Activated CD4-positive, alpha-beta T cell treated with anti-CD3 and anti-CD28 coated beads for 4 hours (primary cell): Measurements from ENCODE around the gene TCF7L1.
"Not testable (repeated sequence)": the region's sequence is repeated elsewhere in the genome, so short reads cannot be mapped to it uniquely, and the experiment has no call there.

Experiments
- DNase-seq, 2 donors: peaks; one replicate each; pipeline ENCODE4 v3.0.0-alpha.2; 2020

TCF7L1 gene, protein sequence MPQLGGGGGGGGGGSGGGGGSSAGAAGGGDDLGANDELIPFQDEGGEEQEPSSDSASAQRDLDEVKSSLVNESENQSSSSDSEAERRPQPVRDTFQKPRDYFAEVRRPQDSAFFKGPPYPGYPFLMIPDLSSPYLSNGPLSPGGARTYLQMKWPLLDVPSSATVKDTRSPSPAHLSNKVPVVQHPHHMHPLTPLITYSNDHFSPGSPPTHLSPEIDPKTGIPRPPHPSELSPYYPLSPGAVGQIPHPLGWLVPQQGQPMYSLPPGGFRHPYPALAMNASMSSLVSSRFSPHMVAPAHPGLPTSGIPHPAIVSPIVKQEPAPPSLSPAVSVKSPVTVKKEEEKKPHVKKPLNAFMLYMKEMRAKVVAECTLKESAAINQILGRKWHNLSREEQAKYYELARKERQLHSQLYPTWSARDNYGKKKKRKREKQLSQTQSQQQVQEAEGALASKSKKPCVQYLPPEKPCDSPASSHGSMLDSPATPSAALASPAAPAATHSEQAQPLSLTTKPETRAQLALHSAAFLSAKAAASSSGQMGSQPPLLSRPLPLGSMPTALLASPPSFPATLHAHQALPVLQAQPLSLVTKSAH

DNA sequence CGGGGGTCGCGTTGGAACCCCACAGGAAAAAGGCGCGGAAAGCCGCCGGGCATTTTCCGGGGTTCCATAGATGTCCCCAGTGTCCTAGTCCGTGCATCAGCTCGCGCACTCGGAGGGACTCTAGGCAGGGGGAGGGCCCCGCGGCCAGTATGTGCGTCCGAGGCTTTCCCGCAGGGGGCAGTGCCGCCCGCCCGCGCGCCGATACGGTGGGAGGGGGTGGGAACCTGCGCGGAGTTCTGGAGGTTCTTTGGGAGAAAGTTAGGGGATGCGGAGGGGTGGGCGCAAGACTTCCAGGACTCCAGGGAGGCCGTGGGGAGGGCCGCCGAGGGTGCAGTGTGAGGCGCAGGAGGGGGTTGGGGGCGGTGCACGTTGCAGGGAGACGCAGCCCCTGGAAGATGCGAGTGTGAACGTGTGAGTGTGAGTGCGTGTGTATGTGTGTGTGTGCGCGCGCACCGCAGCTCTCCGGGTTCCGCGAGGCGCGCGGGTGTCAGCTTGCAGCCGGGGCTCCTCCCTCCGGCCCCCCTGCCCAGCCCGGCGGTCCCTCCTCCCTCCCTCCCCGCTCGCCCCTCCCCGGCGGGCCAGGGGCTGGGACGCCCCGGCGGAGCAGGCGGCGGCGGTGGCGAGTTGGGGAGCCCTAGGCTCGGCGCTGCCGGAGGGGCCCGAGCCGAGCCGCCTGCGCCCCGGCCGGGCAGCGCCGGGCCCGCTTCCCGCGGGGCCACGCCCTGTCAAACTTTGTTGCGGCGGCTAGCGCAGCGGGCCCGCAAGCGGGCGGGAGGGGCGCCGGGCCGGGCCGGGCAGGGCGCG lies at the start of gene TCF7L1:
Gene TCF7L1 (plus strand): TSS at position 559 of the 804 bp plus-strand sequence. CDS start 293 bp downstream, outside the sequence.
- DNase-seq = no peak

- DNase-seq = no peak
These were observed 47.6 kb upstream of the TCF7L1 start for GRCh38 chr2:85085563-85085962.

DNA sequence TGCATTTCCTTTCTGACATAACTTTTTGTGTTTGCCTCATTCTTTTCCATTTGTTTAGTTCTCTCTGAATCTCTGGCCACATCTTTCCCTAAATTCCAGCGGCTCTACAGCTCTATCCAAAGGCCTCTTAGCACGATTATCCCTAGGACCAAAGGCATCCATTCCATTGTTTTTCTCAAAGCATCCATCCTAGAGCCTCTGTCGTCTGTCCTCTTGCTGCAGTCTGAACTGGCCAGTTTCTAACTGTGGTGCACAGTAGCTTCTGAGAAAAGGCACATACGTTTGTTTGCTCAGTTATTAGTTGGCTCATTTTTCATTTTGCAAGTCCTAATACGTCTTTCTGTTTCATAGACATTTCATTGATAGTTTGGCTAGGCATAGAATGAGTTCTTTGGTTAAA lies 45.7 kb upstream of the TCF7L1 start:
- no peak for DNase-seq

GRCh38 chr2:85088921-85089320 lies 44.3 kb upstream of the TCF7L1 start:
- no peak for DNase-seq

DNA sequence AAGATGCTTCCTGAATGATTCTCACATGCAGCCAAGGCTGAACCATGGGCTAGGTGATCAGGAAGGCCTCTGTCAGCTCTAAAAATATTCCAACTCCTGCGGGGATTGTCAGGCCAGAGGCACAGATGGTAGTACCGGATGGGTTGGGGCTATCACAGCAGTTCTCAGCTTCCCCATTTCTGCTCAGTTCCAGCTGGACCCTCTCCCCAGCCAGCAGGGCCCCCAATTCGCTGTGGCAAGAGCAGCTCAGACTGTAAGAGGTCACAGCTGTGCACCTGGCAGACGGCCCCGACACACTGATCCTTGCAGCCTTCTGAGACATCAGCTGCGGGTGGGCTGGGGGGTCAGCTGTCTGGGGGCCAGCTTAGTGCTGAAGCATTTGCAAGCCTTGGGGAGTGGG lies 43.6 kb upstream of the TCF7L1 start:
- DNase-seq = no peak

DNA sequence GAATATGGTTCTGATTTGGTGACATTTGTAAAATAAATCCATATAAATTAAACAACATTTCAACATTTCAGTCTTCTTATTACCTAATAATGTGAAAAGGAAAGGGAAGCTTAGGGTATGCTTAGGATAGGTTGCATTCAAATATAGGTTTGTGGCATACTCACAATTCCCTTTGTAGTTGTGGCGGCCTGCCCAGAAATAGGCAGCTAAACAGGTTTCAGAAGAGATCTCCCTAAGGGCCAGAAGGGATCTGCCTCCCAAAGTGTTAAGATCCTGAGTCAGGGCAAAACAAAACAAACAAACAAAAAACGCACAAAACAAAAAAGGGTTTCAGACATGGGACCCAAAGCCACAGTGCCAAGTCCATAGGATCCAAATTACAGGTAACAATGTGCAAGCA lies 41.4 kb upstream of the TCF7L1 start:
- DNase-seq = no peak

DNA sequence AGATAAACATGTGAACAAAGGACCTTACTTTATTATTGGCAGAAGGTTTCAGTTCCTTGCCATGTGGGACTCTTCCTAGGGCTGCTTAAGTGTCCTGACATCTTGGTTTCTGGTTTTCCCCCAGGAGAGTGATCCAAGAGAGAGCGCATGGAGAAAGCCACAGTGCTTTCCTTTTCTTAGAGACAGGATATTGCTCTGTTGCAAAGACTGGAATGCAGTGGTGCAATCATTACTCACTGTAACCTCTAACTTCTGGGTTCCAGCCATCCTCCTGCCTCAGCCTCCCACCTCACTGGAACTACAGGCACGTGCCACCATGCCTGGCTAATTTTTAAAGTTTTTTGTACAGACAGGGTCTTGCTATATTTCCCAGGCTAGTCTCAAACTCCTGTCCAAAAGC lies 38.1 kb upstream of the TCF7L1 start:
- DNase-seq = no peak

- no peak for DNase-seq
These were observed 36.6 kb upstream of the TCF7L1 start for GRCh38 chr2:85096616-85097015.

DNA sequence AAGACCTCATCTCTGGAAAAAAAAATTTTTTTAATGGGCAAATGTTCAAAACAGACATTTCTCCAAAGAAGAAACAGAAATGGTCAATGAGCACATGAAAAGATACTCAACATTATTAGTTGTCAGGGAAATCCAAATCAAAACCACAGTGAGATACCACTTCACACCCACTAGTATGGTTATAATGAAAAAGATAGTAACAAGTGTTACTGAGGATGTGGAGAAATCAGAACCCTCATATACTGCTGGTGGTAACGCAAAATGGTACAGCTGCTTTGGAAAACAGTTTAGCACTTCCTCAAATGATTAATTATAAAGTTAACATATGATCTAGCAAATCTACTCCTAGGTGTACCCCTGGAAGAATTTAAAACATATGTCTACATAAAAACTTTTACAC lies 29.0 kb upstream of the TCF7L1 start:
- DNase-seq = no peak

- no peak for DNase-seq
These were observed 26.6 kb upstream of the TCF7L1 start for GRCh38 chr2:85106489-85107180.

- no peak for DNase-seq
These were observed 22.1 kb upstream of the TCF7L1 start for GRCh38 chr2:85110991-85111560.

GRCh38 chr2:85111819-85112281 lies 21.3 kb upstream of the TCF7L1 start:
- DNase-seq = no peak

DNA sequence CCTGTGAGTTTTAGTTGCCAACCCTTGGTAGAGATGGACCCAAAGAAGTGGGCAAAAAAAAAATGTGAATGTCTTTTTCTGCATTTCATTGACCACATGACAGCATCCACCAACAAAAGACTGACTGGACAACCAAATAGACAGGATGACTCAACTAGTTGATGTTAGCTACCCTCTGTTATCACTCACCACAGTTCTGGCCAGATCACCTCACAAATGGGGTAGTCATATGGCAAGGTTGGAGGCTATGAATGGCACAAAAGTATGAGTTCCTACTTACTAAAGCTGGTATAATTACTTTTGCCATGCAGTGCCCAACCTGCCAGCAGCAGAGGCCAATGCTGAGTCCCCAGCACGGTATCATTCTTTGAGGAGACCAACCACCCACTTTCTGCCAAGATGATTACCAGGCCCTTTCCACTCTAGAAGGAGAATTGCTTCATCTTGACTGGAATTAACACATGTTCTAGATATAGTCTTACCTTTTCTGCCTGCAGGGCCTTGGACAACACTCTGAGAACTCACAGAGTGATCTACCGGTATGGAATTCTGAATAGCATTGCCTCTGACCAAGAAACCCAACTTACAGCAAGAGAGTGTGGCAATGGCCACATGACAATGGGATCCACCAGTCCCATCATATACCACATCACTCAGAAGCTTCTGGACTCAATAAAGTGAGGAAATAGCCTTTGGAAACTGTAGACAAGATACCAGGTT lies 20.1 kb upstream of the TCF7L1 start:
- no peak for DNase-seq

- no peak for DNase-seq
These were observed 18.4 kb upstream of the TCF7L1 start for GRCh38 chr2:85114586-85115330.

DNA sequence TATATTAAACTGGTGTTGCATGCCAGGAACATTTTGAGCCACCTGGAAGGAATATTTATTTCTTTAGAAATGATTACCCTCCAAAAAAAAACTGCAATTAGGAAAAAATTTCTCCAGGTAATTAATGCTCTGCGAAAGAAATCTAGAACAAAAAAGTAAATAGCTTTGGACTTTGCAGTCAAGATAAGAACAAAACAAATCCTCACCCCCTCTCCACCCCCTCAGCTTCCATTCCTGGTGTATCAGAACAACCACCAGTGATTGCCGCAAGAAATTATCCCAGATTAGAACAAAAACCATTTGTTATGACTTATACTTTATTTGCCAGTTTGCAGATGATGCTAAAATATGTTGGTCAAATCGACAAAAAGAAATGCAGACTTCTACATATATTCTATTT lies 17.0 kb upstream of the TCF7L1 start:
- no peak for DNase-seq

DNA sequence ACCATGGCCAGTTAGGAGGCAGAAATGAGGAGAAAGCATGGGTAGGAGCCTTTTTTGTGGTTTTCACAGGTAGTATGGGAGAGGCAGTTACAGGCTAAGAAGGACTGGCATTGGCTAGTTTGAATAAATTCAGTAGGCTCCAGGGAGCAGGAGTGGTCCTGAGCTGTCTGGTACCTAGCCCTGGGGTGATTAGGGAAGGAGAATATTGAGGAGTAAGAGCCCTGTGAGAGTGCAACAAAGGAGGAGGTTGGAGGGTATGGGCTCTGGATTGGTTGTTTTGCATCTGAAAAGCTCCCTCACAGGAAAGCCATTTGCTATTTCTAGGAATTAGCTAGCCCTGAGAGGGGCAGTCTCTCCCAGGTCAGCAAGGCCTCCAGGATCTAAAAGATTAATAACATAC lies 13.3 kb upstream of the TCF7L1 start:
- DNase-seq = no peak

DNA sequence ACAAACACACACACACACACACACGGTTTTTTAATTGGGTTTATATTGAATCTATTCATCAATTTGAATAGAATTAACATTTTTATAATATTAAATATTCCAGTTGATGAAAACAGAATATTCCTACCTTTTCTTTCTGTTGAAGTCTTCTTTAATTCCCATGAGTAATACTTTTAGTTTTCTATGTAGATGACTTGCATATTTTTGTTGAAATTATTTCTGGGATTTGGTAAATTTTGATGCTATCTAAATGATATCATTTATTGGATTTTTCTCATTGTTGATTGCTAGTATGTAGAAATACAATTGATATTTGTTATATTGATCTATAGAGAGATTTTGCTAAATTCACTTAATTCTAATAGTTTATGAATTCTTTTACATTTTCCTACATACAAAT lies 12.8 kb upstream of the TCF7L1 start:
- DNase-seq = no peak

DNA sequence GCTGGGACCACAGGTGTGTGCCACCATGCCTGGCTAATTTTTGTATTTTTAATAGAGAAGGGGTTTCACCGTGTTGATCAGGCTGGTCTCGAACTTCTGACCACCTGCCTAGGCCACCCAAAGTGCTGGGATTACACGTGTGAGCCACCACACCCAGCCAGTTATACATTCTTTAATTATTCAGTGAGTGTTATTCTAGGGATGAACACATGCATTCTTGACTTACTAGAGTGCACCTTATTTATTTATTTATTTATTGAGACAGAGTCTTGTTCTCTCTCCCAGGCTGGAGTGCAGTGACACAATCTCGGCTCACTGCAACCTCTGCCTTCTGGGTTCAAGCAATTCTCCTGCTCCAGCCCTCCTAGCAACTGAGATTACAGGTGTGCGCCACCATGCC lies 6.7 kb upstream of the TCF7L1 start:
- DNase-seq = not testable (repeated sequence)

GRCh38 chr2:85129861-85130260 lies 3.3 kb upstream of the TCF7L1 start:
- DNase-seq = no peak

DNA sequence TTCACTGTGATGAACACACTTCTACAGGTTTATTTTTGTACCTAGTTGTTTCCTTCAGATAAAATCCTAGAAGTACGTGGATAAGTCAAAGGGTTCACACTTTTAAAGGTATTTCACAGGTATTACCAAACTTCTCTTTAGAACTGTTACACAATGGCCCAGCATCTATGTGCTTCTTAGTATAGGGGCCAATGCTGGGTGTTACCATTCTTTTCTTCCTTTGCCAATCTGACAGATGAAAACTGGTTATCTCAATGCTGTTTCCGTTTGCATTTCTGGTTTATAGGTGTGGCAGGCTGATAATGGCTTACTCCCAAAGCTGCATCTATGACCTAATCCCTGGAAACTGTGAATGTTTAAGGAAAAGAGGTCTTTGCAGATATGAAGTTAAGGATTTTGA lies 2.8 kb upstream of the TCF7L1 start:
- no peak for DNase-seq

DNA sequence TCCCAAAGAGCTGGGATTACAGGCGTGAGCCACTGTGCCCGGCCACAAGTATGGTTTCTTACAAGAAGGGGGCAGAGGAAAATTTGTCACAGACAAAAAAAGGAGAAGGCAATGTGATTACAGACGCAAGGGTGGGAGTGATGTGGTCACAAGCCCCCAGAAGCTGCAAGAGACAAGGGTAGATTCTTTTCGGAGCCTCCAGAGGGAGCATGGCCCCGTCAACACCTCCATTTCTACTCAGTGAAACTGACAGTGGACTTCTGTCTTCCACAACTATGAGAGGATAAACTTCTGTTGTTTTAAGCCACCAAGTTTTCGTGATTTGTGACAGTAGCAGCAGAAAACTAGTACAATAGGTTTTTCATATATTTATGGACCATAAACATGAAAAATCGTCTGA lies 2.1 kb upstream of the TCF7L1 start:
- DNase-seq = no peak
